HG03558 (cell line): ENCODE data around the gene CHSY3.

Source experiments
- ATAC-seq: cut with Tn5 transposase; IDR thresholded peaks from one replicate; pipeline ENCODE4 v1.9.1; 2021; ENCODE audit warnings: moderate number of reproducible peaks; ENCODE audit not compliant: unreplicated experiment; ENCODE audit errors: extremely low read depth

Gene CHSY3

GRCh38 chr5:130021000-130021399, 116.7 kb downstream of the CHSY3 start:
- ATAC-seq, result no peak

GRCh38 chr5:130021876-130022275, 117.6 kb downstream of the CHSY3 start:
- no peak for ATAC-seq

DNA sequence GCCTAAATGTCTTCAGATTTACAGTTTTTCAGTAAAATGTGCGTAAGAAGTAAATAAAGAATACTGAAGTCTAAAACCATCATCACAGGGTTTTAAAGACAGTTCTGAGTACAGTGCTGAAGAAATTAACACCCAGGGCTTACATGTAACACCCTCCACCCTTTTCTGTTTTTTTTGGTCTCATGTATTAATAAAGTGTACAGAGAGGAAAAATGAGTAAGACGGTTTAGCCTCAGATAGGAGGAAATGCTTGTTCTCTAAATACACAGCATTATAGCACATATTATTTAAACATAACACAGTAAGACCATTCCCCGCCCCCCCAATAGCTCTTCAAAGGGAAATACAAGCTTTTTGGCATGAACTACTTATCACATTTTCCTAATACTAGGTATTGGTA, 119.3 kb downstream of the CHSY3 start:
- ATAC-seq, result no peak

- ATAC-seq, result no peak
Measured at GRCh38 chr5:130024006-130024405, 119.7 kb downstream of the CHSY3 start.

DNA sequence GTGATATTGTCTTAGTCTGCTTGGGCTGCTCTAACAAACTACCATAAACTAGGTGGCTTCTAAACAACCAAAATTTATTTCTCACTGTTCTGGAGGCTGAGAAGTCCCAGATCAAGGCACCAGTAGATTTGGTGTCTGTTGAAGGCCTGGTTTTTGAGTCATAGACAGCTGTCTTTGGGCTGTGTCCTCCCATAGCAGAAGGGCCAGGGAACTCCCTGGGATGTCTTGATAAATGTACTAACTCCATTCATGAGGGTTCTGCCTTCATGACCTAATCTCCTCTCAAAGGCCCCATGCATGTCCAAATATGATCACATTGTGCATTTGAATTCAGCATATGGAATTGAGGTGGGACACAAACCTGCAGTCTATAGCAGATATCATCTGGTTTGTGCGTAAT, 121.2 kb downstream of the CHSY3 start:
- ATAC-seq, result no peak

DNA sequence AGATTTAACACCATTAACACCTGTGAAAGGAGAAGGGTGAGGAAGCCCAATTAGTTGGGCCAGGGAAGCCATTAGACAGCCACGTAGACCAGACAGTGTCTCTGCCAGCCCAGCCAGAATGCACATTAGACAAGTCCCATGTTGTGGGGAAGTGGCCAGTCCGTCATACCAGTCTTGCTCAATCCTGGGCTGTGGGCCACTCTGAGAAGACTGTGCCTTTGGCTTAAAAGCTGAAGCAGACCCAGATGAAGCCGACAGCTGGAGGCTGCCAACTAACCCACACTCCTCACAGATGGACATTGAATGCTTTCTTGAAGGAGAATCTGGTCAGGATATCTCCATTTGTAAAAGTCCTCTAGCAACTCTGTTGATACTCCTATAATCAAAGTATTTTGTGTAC, 128.5 kb downstream of the CHSY3 start:
- ATAC-seq, result no peak

GRCh38 chr5:130034566-130035210, 130.4 kb downstream of the CHSY3 start:
- no peak for ATAC-seq

DNA sequence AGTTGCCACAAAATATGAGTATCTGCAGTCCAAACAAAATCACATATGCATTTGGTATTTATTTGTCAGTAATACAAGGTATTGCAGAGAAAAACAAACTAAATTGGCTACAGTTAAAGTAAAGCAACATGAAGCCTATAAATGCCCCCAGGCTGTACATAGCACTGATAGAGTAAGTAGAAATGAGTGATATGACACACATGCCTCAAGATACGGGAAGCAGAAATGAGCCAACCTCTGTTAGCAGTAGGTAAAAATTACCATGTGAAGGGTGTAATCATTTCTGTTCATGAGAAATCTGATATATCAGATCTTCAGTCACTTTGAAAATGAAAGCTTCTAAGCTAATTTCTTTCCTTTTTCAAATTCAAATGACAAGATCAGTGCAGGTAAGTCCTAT, 131.1 kb downstream of the CHSY3 start:
- no peak for ATAC-seq

- ATAC-seq, result no peak
Measured at GRCh38 chr5:130037905-130038304, 133.6 kb downstream of the CHSY3 start.

DNA sequence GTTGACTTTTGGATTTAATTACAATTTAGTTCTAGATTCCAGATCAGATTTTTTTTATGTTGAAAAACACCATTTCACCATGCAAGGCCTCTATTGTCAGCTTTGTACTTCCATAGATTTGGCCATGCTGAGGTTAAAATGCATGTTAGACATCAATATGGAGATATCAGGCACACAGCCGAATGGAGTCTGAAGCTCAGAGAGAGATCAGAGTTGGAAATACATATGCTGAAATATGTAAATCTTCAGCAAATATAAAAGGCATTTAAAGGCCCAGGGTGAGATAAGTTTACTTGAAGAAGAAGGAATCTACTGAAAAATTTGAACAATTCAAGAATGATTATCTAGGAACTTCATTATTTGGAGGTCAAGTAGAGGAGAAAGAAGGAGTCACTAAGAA, 139.6 kb downstream of the CHSY3 start:
- no peak for ATAC-seq

DNA sequence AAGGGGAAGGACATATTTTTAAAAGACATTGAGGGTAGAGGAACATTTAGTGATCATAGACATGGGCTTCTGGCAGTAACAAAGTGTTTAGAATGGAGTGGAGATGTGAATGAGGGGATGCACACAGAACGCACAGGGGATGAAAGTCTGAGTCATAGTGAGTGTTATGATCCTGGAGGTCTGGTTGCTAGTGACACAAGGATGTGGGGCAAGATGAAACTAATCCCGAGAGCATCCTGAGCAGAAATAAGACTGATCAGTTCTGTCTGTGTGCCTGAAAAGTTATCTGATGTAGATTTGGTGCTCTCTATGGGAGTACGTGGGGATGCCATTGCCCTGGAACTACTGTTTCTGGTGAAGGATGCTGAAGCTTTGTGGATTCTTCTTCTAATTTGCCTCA, 141.1 kb downstream of the CHSY3 start:
- ATAC-seq, result no peak

GRCh38 chr5:130050585-130050984, 146.3 kb downstream of the CHSY3 start:
- no peak for ATAC-seq

DNA sequence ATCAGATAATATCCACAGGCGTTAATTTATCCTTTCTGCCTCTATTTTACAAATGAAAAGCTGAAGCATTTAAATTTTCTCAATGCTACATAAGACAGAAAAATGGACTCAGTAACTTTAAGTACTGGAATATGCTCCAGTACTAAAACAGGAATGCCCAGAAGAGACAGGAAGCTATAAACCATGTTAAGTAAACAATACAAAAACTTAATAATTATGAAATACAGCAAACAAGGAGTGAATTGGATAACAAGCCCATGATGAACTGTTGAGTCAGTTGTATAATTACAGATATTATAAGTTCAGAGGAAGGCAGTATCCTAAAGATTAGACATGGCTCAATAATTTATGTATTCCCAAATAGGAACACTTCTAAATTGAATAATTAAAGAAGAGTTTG, 148.5 kb downstream of the CHSY3 start:
- no peak for ATAC-seq

DNA sequence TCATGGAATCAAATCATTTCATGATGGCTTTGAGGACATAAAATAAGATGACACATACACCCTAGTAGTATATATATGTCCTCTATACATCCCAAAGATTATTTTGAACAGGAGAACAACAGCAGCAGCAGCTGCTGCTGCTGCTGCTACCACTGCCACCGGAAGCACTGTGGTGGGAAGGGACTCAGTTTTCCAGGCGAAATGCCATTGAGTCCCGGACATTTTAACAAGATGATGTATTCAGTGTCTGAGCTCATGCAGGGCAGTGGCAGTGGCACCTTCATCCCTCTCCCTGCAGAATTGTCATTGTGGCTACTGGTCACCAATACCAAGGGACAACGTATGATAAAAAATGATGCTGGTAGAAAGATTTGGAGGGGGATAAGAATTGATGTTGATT, 151.3 kb downstream of the CHSY3 start:
- no peak for ATAC-seq

- no peak for ATAC-seq
Measured at GRCh38 chr5:130061746-130062145, 157.5 kb downstream of the CHSY3 start.

GRCh38 chr5:130063603-130064002, 159.3 kb downstream of the CHSY3 start:
- ATAC-seq, result no peak

- ATAC-seq, result no peak
Measured at GRCh38 chr5:130064484-130064883, 160.2 kb downstream of the CHSY3 start.

DNA sequence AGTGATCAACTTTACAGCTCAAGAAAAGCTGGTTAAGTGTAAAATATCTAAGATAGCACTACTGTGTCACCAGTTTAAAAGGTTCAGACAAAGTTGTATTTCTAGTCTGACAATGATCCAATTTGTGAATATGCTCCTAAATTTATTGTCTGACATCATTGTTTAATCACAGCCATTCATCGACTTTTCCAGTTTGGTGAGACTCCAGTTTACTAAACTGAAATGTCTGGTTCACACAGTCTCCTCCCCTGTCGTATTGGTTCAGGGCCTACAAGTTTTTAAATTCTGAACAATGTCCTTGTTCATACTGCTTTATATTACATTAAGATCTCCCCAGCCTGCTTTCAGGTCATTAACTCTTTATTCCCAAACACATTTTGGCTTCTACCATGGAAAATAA, 161.4 kb downstream of the CHSY3 start:
- no peak for ATAC-seq

DNA sequence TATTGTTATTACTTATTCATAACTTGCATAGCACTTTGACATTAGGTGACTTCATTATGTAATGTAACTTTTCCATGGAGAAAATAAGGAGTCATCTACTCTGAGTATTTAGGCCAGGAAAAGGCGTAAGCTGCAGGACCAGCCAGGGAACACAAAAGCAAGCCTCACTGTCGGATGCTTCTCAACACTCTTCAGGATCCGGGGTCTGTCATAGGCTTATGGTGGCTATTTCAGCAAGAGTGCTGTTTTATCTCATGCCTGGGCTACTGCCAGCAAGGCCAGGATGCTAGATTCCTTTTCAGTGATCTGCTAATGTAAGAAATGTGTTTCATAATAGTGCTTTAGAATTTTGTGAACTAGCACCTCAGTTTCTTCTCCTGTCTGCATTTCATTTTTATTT, 162.4 kb downstream of the CHSY3 start:
- ATAC-seq, result no peak

- ATAC-seq, result no peak
Measured at GRCh38 chr5:130067364-130067763, 163.1 kb downstream of the CHSY3 start.

DNA sequence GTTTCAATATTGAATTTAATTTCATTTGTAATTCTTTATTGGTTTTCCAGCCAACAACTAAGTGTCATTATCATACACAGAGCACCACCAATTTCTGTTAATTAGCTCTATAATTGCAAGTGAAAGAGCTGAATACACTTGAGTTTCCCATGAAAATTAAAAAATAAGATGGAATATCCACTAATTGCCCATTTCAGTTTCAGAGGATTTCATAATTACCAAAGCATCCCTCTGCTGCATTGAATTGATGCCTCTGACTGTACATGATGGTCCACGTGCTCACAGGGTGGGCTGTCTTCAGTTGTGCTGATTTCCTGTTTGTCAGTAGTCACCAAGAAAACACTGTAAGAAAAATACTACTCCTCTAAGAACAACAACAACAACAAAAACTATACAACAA, 163.8 kb downstream of the CHSY3 start:
- no peak for ATAC-seq

DNA sequence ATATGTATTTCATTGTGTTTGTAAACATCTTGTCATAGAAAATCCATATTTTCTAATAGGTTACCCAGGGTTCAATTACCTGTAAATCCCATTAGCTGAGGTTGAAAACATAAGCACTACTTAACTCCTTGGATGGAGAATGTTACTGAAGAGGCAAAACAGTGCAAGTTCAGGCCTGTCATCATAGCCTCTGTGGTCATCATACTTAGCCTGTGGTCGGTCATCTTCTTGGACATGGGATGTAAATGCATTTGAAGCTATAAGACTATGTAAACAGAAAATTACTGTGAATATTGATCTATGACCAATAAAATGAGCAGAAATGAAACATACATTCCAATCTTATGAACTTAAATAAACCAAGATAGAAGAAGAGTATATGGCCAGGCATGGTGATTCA, 164.7 kb downstream of the CHSY3 start:
- ATAC-seq, result no peak

- ATAC-seq, result no peak
Measured at GRCh38 chr5:130074820-130075219, 170.6 kb downstream of the CHSY3 start.
